Heart right ventricle (tissue), 16 donors: ENCODE results near the gene ZNF516. TPM values are rescaled to one million over a fixed set of nuclear protein-coding genes. Genes with fewer than 3 reads are reported as not detected.

Experiments
- ATAC-seq, 8 donors: fragments of 200-7000 bp; cut with Tn5 transposase; one replicate each; pipeline ENCODE4 v1.9.1; 2020; ENCODE audit warnings: mild to moderate bottlenecking in 8 of 8, moderate library complexity in 8 of 8, moderate number of reproducible peaks in 1 of 8
- DNase-seq, 2 donors: peaks; one replicate each; pipeline ENCODE4 v3.0.0-alpha.2; 2020
- H3K27ac ChIP-seq, 10 donors: fragments of 200-600 bp; sonication (generic) in 2 of 10; one replicate each; pipeline versions ENCODE4 v1.5.0 to v1.8.0; 2020 to 2022; ENCODE audit warnings: mild to moderate bottlenecking in 3 of 10
- H3K27me3 ChIP-seq, 7 donors: fragments of 200-600 bp; one replicate each; pipeline ENCODE4 v1.8.0; 2021 to 2022; ENCODE audit warnings: mild to moderate bottlenecking in 2 of 7
- H3K36me3 ChIP-seq, 9 donors: fragments of 200-600 bp; sonication (generic) in 1 of 9; one replicate each; pipeline versions ENCODE4 v1.5.0 to v1.8.0; 2020 to 2022; ENCODE audit warnings: mild to moderate bottlenecking in 2 of 9
- H3K4me1 ChIP-seq, 9 donors: fragments of 200-600 bp; sonication (generic) in 1 of 9; one replicate each; pipeline versions ENCODE4 v1.5.0 to v1.8.0; 2020 to 2022; ENCODE audit warnings: mild to moderate bottlenecking in 4 of 9
- H3K4me3 ChIP-seq, 10 donors: fragments of 200-600 bp; sonication (generic) in 2 of 10; one replicate each; pipeline versions ENCODE4 v1.5.0 to v1.8.0; 2020 to 2022; ENCODE audit warnings: mild to moderate bottlenecking in 7 of 10, moderate library complexity in 2 of 10
- H3K9me3 ChIP-seq, 11 donors: fragments of 200-600 bp in 10 of 11; sonication (generic) in 2 of 11; one replicate each; pipeline versions ENCODE4 v1.5.0 to v1.8.0; 2013 to 2022; ENCODE audit warnings: mild to moderate bottlenecking in 2 of 11, control low read depth in 1 of 11, moderate library complexity in 1 of 11
- WGBS, 2 donors: extraction: QIAGEN DNeasy Blood & Tissue Kit; methylation state at CpG; one replicate each; pipeline ENCODE4 v1.1.7; 2013; ENCODE audit warnings: inconsistent platforms in 1 of 2; 5-methylcytosine and 5-hydroxymethylcytosine counted together
- intact Hi-C, 10 donors: fragments of 100-400 bp; cut with DNase I; formaldehyde crosslinking; loops; one replicate each; pipeline versions ENCODE4 v1.11.1 to v1.14.2; 2022
- polyA plus RNA-seq, 2 donors: library from polyadenylated mRNA; stranded (reverse); fragments of 200-250 nt; gene quantifications; one replicate each; pipeline ENCODE4 v1.2.3, GENCODE V29; 2013
- total RNA-seq, 10 donors: library from RNA; stranded (reverse); fragmentation: NEBNext Ultra II Directional in 3 of 10; extraction: Animal tissue kit (Norgen Biotek cat#: 25700) in 3 of 10; gene quantifications; one replicate each; pipeline versions ENCODE4 v1.2.1 to v1.2.4, GENCODE V29; 2021 to 2023
- TF ChIP-seq, protein P1 (sequence below), 9 donors: fragments of 200-600 bp; sonication (generic) in 2 of 9; IDR thresholded peaks; one replicate each; pipeline versions ENCODE4 v1.5.0 to v1.8.0; 2021 to 2022; ENCODE audit warnings: antibody characterized with exemption in 9 of 9, mild to moderate bottlenecking in 5 of 9, moderate library complexity in 1 of 9
- donor health status: Arrhythmogenic right ventricular cardiomyopathy.
- donor health status: ischemic (EF 13 %, LVEDD 7.1; RV severe dilation, severe dysfunction).
- donor health status: healthy with polysubstance abuse.
- donor health status: DM: no; HTN: yes; CAD: no.
- donor health status: DM: no; HTN: no; CAD: no.
- donor health status: ischemic (EF 25% LVEDD 6.9; RV normal size, moderate dysfunction).
- donor health status: ischemic (EF 25% LVEDD 5.7; RV mildly dilated, moderate dysfunction).
- donor health status: healthy.
- donor health status: DM: yes; HTN: yes; CAD: no.
- donor health status: Ischemic cardiomyopathy.
- donor health status: ischemic (EF 35%, LVEDD 5.7; RV mildly dilated, moderate dysfunction).
- donor health status: nonischemic (EF 11% LVEDD 7.7; RV severe dilation, severe dysfunction).
- donor health status: DM: yes; HTN: yes; CAD: no.
- donor health status: PGD.
- donor health status: ischemic (EF 29% LVEDD 5.4; RV normal size, mild dysfunction).
- donor health status: nonischemic (EF 23%, LVEDD 6.1; RV moderate dilation, normal function).

The ZNF516 gene
- total and polyA plus RNA-seq, 12 donors, result 2.6 to 24.8 (median 17.3) TPM

DNA sequence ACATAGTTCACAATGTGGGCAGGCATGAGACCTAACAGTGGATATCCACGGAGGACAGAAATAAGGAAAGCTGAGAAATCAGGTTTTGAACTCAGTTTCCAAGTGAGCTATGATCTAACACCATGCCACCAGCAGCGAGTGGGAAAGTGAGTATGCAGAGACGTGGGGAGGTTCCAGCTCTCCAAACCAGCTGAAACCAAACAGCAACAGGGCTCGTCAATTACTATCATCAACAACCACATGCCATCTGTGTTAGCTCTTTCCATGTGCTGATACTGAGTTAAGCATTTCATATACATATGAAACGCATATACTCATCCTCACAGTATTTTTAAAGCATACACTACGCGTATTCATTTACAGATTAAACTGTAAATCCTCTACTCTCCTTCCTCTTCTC, 172.4 kb downstream of the ZNF516 start:
- no peak overlapping the region for H3K27ac ChIP-seq
- WGBS, 2 donors, result 86% methylated on average over 7 of the region's 7 CpGs
- TF ChIP-seq, protein P1, sequence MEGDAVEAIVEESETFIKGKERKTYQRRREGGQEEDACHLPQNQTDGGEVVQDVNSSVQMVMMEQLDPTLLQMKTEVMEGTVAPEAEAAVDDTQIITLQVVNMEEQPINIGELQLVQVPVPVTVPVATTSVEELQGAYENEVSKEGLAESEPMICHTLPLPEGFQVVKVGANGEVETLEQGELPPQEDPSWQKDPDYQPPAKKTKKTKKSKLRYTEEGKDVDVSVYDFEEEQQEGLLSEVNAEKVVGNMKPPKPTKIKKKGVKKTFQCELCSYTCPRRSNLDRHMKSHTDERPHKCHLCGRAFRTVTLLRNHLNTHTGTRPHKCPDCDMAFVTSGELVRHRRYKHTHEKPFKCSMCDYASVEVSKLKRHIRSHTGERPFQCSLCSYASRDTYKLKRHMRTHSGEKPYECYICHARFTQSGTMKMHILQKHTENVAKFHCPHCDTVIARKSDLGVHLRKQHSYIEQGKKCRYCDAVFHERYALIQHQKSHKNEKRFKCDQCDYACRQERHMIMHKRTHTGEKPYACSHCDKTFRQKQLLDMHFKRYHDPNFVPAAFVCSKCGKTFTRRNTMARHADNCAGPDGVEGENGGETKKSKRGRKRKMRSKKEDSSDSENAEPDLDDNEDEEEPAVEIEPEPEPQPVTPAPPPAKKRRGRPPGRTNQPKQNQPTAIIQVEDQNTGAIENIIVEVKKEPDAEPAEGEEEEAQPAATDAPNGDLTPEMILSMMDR (IDR thresholded peaks at IDR 0.05), result no peak
- peaks cover 0 to 3% (median 0%) of the 10 kb centered on the region in 7 donors for H3K27me3 ChIP-seq
- DNase-seq, result no peak
- H3K9me3 ChIP-seq, result no peaks in the 10 kb centered on the region
- no peaks in the 10 kb centered on the region for H3K4me1 ChIP-seq
- no peak overlapping the region for H3K4me3 ChIP-seq
- intact Hi-C loops, result no loop called here
- no peak for ATAC-seq
- no peaks in the 10 kb centered on the region for H3K36me3 ChIP-seq

DNA sequence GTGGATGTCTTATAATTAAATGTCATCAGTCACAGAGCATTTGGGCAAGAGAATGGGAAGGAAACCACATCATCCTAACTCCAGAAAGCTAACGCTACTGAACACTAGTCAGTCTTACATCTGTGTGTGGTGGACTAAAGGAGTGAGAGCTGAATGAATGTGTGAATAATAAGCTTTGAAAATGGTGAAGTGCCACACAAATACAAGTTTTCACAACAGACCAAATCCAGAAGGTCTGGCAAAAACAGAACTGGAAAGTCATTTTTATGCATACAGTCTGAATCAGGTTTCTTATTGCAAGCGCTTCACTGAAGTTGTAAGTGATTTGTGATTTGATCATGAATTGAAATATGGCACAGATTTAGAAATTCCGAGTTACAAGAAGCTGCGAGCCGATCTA, 175.7 kb downstream of the ZNF516 start:
- Histone ChIP-seq H3K27ac (no peak overlapping the region), H3K9me3 (no peaks in the 10 kb centered on the region), H3K27me3 (peaks cover 0 to 3% (median 0%) of the 10 kb centered on the region in 7 donors), H3K4me3 (no peak overlapping the region), H3K36me3 (no peaks in the 10 kb centered on the region), H3K4me1 (no peaks in the 10 kb centered on the region)
- TF ChIP-seq, protein P1 (IDR thresholded peaks at IDR 0.05), result no peak
- ATAC-seq (no peak), DNase-seq (no peak)
- intact Hi-C loops, result no loop called here
- 81 to 89% methylated on average over 5 of the region's 5 CpGs for WGBS, 2 donors

DNA sequence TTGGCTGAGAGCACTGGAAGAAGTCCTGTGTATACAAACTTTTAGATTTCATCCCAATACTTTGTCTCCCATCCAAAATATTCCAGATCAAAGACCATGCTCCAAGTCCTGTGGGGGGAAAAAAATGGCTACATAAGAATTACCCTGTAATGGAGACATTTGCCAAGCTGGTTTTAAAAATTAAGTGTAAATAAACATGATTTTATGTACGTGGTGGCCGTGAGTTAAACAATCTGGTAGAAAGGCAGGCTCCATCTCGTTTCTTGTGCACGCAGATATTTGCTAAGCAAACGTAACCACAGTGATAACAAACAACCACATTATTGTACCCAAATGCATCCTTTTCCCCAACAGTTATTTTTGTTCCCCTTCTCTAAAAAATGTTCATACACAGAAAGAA, 176.4 kb downstream of the ZNF516 start:
- Histone ChIP-seq H3K36me3 (no peaks in the 10 kb centered on the region), H3K27ac (no peak overlapping the region), H3K27me3 (peaks cover 0 to 3% (median 0%) of the 10 kb centered on the region in 7 donors), H3K4me1 (no peaks in the 10 kb centered on the region), H3K4me3 (no peak overlapping the region), H3K9me3 (no peaks in the 10 kb centered on the region)
- WGBS, 2 donors, result 75 to 81% methylated on average over 5 of the region's 5 CpGs
- ATAC-seq, result no peak
- TF ChIP-seq, protein P1 (IDR thresholded peaks at IDR 0.05), result no peak
- intact Hi-C loops, result no loop called here
- no peak for DNase-seq

DNA sequence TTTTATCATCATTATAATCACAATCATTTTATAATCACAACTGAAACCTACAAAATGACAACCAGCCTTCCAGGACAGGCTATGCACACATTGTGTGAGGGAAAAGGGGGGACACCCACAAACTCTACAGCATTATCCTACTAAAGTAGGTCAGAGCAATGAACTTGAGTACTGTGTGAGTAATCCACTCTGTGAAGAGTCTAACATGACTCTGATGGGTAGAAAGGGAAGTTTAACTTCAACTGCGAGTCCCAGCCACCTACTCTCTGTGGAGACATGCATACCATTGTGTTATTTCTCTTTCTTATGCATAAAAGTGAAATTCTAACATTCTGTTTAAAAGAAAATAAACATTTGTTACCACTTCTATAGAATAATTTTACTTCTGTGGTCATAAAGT, 177.9 kb downstream of the ZNF516 start:
- Histone ChIP-seq H3K36me3 (no peaks in the 10 kb centered on the region), H3K4me1 (no peaks in the 10 kb centered on the region), H3K27me3 (peaks cover 0 to 3% (median 0%) of the 10 kb centered on the region in 7 donors), H3K9me3 (no peaks in the 10 kb centered on the region), H3K27ac (no peak overlapping the region), H3K4me3 (no peak overlapping the region)
- DNase-seq (no peak), ATAC-seq (no peak)
- intact Hi-C loops, result no loop called here
- TF ChIP-seq, protein P1 (IDR thresholded peaks at IDR 0.05), result no peak
- 86 to 90% methylated on average over 1 of the region's 1 CpG for WGBS, 2 donors
